ENCODE measurements around the gene BCS1L. TPM values are rescaled to one million over a fixed set of nuclear protein-coding genes. Genes with fewer than 3 reads are reported as not detected.
A peak's percentile ranks its signal among the peaks of the same experiment; 100 is the strongest.

The BCS1L gene
- total and polyA plus RNA-seq, 9 of the 15 experiments (the other 6 are each of a cell fraction or from before 2014, with no cell fraction given), result 37.6 to 103 (median 56.7) TPM

DNA sequence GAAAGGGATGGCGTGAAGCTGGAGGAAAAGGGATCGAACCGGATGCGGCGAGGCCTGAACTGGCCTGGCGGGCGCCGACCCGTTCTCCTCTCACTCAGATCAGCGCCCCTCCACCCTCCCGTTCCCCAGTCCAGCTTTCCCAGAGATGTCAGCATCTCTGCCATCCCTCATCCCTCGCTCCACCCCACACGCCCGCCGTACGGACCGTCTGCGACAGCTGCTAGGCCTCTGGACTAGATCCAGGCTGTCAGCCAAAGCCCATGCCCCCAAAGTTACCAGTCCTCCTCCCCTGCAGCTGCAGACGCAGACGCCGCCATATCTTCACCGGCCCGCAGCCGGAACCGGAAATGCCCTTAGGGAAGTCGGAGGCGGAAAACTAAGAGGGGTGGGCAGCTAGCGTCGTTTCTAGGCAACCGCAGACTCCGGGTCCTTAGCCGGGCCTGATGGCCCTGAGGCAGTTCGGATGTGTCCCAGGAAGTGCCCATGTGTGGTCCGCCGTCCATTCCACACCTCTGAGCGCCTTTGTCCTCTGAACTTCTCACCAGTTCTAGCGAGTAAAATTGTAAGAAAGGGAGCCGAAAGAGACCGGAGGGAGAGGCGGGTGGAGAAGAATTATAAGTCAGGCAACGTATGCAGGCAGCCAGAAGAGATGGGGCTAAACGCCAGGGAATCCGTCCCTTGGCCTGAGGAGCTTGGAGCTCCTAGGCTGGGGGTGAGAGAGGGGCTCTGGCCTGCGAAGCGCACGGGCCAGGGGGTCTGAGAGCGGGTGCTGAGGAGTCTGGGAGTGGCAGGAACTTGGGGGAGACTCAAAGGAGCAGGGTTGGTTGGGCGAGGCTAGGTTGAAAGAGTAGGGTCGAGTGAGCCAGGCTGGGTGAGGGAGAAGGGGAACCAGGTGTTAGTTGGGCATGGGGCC lies 12.4 kb downstream of the BCS1L start, which contains the start of the genes RNF25 and STK36 (continued):
- TF ChIP-seq, protein P1, sequence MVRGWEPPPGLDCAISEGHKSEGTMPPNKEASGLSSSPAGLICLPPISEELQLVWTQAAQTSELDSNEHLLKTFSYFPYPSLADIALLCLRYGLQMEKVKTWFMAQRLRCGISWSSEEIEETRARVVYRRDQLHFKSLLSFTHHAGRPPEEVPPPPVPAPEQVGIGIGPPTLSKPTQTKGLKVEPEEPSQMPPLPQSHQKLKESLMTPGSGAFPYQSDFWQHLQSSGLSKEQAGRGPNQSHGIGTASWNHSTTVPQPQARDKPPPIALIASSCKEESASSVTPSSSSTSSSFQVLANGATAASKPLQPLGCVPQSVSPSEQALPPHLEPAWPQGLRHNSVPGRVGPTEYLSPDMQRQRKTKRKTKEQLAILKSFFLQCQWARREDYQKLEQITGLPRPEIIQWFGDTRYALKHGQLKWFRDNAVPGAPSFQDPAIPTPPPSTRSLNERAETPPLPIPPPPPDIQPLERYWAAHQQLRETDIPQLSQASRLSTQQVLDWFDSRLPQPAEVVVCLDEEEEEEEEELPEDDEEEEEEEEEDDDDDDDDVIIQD (CRISPR knock-in tag; IDR thresholded peaks at IDR 0.05), result no peak
- peak; percentile 42 to 87 (median 81) for TF ChIP-seq YY1 (IDR thresholded peaks at IDR 0.05; ENCODE audit: borderline replicate concordance in 1 of 3, control insufficient read depth in 1 of 3, extremely low read depth in 1 of 3, insufficient read depth in 3 of 3, insufficient read length in 1 of 3, insufficient replicate concordance in 2 of 3, low read depth in 1 of 3, low read length in 2 of 3)
- TF ChIP-seq GATAD2B (IDR thresholded peaks at IDR 0.05; ENCODE audit: borderline replicate concordance), result no peak
- TF ChIP-seq CBX3 (IDR thresholded peaks at IDR 0.05; ENCODE audit: borderline replicate concordance in 1 of 2, low read length in 2 of 2), result no peak
- no peak for TF ChIP-seq ZSCAN32 (CRISPR knock-in tag; IDR thresholded peaks at IDR 0.05)
- TF ChIP-seq, protein P2, sequence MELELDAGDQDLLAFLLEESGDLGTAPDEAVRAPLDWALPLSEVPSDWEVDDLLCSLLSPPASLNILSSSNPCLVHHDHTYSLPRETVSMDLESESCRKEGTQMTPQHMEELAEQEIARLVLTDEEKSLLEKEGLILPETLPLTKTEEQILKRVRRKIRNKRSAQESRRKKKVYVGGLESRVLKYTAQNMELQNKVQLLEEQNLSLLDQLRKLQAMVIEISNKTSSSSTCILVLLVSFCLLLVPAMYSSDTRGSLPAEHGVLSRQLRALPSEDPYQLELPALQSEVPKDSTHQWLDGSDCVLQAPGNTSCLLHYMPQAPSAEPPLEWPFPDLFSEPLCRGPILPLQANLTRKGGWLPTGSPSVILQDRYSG (tag; conservative IDR thresholded peaks at IDR 0.05; ENCODE audit: low read depth), result no peak
- TF ChIP-seq RBFOX2 (IDR thresholded peaks at IDR 0.05; ENCODE audit: low read depth, low read length), result peak; percentile 84
- TF ChIP-seq KHSRP (IDR thresholded peaks at IDR 0.05), result no peak
- TF ChIP-seq SAFB (IDR thresholded peaks at IDR 0.05; ENCODE audit: borderline replicate concordance, low read depth, low read length), result no peak
- TF ChIP-seq NR2C2 (CRISPR knock-in tag; IDR thresholded peaks at IDR 0.05), result no peak
- TF ChIP-seq NR2C2 (tag; IDR thresholded peaks at IDR 0.05), result peak; percentile 60
- no peak for TF ChIP-seq PRMT5 (CRISPR knock-in tag; IDR thresholded peaks at IDR 0.05)
- no peak for TF ChIP-seq TAF7 (tag; IDR thresholded peaks at IDR 0.05)
- no peak for TF ChIP-seq ZNF175 (CRISPR knock-in tag; IDR thresholded peaks at IDR 0.05; ENCODE audit: low read depth)
- TF ChIP-seq RAD21 (CRISPR knock-in tag; conservative IDR thresholded peaks at IDR 0.05 in 1 of 2, IDR thresholded peaks at IDR 0.05 in 1 of 2), result no peak
- TF ChIP-seq KDM5B (IDR thresholded peaks at IDR 0.05; ENCODE audit: insufficient replicate concordance, low read depth, low read length), result peak; percentile 80
- TF ChIP-seq KLF10 (CRISPR knock-in tag; IDR thresholded peaks at IDR 0.05), result no peak
- no peak for TF ChIP-seq PCBP2 (IDR thresholded peaks at IDR 0.05; ENCODE audit: low read depth, low read length, poor library complexity, severe bottlenecking)
- no peak for TF ChIP-seq CAMTA2 (CRISPR knock-in tag; conservative IDR thresholded peaks at IDR 0.05)
- TF ChIP-seq, protein P3, sequence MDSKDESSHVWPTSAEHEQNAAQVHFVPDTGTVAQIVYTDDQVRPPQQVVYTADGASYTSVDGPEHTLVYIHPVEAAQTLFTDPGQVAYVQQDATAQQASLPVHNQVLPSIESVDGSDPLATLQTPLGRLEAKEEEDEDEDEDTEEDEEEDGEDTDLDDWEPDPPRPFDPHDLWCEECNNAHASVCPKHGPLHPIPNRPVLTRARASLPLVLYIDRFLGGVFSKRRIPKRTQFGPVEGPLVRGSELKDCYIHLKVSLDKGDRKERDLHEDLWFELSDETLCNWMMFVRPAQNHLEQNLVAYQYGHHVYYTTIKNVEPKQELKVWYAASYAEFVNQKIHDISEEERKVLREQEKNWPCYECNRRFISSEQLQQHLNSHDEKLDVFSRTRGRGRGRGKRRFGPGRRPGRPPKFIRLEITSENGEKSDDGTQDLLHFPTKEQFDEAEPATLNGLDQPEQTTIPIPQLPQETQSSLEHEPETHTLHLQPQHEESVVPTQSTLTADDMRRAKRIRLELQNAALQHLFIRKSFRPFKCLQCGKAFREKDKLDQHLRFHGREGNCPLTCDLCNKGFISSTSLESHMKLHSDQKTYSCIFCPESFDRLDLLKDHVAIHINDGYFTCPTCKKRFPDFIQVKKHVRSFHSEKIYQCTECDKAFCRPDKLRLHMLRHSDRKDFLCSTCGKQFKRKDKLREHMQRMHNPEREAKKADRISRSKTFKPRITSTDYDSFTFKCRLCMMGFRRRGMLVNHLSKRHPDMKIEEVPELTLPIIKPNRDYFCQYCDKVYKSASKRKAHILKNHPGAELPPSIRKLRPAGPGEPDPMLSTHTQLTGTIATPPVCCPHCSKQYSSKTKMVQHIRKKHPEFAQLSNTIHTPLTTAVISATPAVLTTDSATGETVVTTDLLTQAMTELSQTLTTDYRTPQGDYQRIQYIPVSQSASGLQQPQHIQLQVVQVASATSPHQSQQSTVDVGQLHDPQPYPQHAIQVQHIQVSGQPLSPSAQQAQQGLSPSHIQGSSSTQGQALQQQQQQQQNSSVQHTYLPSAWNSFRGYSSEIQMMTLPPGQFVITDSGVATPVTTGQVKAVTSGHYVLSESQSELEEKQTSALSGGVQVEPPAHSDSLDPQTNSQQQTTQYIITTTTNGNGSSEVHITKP (IDR thresholded peaks at IDR 0.05; ENCODE audit: partially characterized antibody), result peak; percentile 68

Data from K562 (cell line).